HG03139 (cell line): ENCODE results near the gene DNM1L.

Experiments used
- ATAC-seq: cut with Tn5 transposase; IDR thresholded peaks from one replicate; pipeline ENCODE4 v1.9.1; 2021; ENCODE audit not compliant: unreplicated experiment

The DNM1L gene

GRCh38 chr12:32755654-32756475, 76.8 kb downstream of the DNM1L start, which contains the start of gene YARS2:
YARS2 (minus strand) TSS chr12:32755897; CDS start chr12:32755874, 23 bp downstream.
- ATAC-seq = peak; percentile 85

GRCh38 chr12:32756476-32757066, 77.5 kb downstream of the DNM1L start:
- no peak for ATAC-seq

- no peak for ATAC-seq
Measured at GRCh38 chr12:32757157-32757556, 78.1 kb downstream of the DNM1L start.

- no peak for ATAC-seq
Measured at GRCh38 chr12:32761716-32762115, 82.6 kb downstream of the DNM1L start.

GRCh38 chr12:32765906-32766305, 86.8 kb downstream of the DNM1L start:
- ATAC-seq = no peak

- ATAC-seq = no peak
Measured at GRCh38 chr12:32768518-32768917, 89.4 kb downstream of the DNM1L start.

GRCh38 chr12:32770141-32770540, 91.0 kb downstream of the DNM1L start:
- no peak for ATAC-seq

GRCh38 chr12:32773691-32774090, 94.6 kb downstream of the DNM1L start:
- ATAC-seq = no peak

- no peak for ATAC-seq
Measured at GRCh38 chr12:32776258-32776657, 97.2 kb downstream of the DNM1L start.

- no peak for ATAC-seq
Measured at GRCh38 chr12:32777159-32777558, 98.1 kb downstream of the DNM1L start.

- no peak for ATAC-seq
Measured at GRCh38 chr12:32777691-32778175, 98.6 kb downstream of the DNM1L start.

- ATAC-seq = no peak
Measured at GRCh38 chr12:32780071-32780470, 101.0 kb downstream of the DNM1L start.

- ATAC-seq = no peak
Measured at GRCh38 chr12:32783029-32783428, 103.9 kb downstream of the DNM1L start.

GRCh38 chr12:32785557-32785956, 106.5 kb downstream of the DNM1L start:
- no peak for ATAC-seq

GRCh38 chr12:32788405-32788804, 109.3 kb downstream of the DNM1L start:
- no peak for ATAC-seq

- ATAC-seq = no peak
Measured at GRCh38 chr12:32789446-32789845, 110.3 kb downstream of the DNM1L start.

- no peak for ATAC-seq
Measured at GRCh38 chr12:32789916-32790315, 110.8 kb downstream of the DNM1L start.

GRCh38 chr12:32794281-32794680, 115.2 kb downstream of the DNM1L start:
- no peak for ATAC-seq
